ENCODE measurements around the gene PLCD3. TPM values are rescaled to one million over a fixed set of nuclear protein-coding genes. Genes with fewer than 3 reads are reported as not detected.
A peak's percentile ranks its signal among the peaks of the same experiment; 100 is the strongest.

Gene PLCD3
- total and polyA plus RNA-seq, 2 of the 13 experiments (the other 11 are each of a cell fraction or from before 2014, with no cell fraction given), result 11.3 to 39.1 TPM

DNA sequence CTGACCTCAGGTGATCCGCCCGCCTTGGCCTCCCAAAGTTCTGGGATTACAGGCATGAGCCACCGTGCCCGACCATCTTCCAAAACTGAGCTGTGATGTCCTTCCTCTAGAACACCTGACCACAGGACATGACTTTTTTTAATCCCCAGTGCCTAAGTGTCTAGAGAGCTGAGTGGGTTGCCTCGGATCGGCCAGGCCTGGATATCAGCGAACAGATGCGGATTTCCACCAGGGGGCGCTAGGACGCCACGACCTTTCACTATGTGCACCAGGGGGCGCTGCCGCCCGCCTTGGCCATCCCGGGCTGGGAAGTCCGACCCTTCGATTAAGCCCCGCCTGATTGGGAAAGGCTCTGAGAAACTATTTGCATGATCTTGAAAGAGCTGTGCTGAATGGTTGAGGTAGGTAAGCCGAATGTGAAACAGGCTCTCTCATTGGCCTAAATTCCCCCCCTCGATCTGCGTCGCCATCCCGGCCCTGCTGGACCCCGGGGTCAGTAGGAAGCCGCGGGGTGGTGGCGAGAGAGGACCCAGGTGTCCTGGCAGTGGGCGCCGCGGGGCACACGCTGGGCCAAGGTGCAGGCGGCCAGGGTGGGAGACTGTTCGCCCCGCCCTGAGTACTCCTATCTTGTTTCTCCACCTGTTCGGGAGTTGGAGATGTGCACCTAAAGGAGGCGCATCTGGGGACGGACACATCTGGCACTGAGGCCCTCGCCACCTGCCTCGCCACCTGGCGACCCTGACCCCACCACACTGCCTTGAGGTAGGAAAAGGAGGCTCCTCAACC lies 3.1 kb upstream of the PLCD3 start, which contains the start of gene ACBD4 (continued):
- TF ChIP-seq KMT2A (CRISPR knock-in tag; IDR thresholded peaks at IDR 0.05), result peak; percentile 82
- peak; percentile 70; the same call in 1 of the 2 replicates for TF ChIP-seq ZNF205 (CRISPR knock-in tag; IDR thresholded peaks at IDR 0.05)
- TF ChIP-seq ZFX (CRISPR knock-in tag; IDR thresholded peaks at IDR 0.05; ENCODE audit: low read depth), result peak; percentile 98
- no peak for TF ChIP-seq HNF4G (IDR thresholded peaks at IDR 0.05; ENCODE audit: borderline replicate concordance, low read depth, low read length)
- TF ChIP-seq HNF4G (CRISPR knock-in tag; IDR thresholded peaks at IDR 0.05; ENCODE audit: borderline replicate concordance, low read depth), result peak; percentile 66; the same call in 1 of the 2 replicates
- TF ChIP-seq, protein P1, sequence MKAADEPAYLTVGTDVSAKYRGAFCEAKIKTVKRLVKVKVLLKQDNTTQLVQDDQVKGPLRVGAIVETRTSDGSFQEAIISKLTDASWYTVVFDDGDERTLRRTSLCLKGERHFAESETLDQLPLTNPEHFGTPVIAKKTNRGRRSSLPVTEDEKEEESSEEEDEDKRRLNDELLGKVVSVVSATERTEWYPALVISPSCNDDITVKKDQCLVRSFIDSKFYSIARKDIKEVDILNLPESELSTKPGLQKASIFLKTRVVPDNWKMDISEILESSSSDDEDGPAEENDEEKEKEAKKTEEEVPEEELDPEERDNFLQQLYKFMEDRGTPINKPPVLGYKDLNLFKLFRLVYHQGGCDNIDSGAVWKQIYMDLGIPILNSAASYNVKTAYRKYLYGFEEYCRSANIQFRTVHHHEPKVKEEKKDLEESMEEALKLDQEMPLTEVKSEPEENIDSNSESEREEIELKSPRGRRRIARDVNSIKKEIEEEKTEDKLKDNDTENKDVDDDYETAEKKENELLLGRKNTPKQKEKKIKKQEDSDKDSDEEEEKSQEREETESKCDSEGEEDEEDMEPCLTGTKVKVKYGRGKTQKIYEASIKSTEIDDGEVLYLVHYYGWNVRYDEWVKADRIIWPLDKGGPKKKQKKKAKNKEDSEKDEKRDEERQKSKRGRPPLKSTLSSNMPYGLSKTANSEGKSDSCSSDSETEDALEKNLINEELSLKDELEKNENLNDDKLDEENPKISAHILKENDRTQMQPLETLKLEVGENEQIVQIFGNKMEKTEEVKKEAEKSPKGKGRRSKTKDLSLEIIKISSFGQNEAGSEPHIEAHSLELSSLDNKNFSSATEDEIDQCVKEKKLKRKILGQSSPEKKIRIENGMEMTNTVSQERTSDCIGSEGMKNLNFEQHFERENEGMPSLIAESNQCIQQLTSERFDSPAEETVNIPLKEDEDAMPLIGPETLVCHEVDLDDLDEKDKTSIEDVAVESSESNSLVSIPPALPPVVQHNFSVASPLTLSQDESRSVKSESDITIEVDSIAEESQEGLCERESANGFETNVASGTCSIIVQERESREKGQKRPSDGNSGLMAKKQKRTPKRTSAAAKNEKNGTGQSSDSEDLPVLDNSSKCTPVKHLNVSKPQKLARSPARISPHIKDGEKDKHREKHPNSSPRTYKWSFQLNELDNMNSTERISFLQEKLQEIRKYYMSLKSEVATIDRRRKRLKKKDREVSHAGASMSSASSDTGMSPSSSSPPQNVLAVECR (CRISPR knock-in tag; IDR thresholded peaks at IDR 0.05; ENCODE audit: borderline replicate concordance), result peak; percentile 93
- peak; percentile 69; the same call in 1 of the 2 replicates for TF ChIP-seq GFI1 (CRISPR knock-in tag; IDR thresholded peaks at IDR 0.05; ENCODE audit: borderline replicate concordance)
- TF ChIP-seq ZNF570 (CRISPR knock-in tag; IDR thresholded peaks at IDR 0.05; ENCODE audit: borderline replicate concordance), result no peak
- TF ChIP-seq TCF7 (IDR thresholded peaks at IDR 0.05; ENCODE audit: low read depth), result no peak
- no peak; the same call in 1 of the 2 replicates for TF ChIP-seq SNAI1 (CRISPR knock-in tag; IDR thresholded peaks at IDR 0.05; ENCODE audit: borderline replicate concordance)
- TF ChIP-seq, protein P2, sequence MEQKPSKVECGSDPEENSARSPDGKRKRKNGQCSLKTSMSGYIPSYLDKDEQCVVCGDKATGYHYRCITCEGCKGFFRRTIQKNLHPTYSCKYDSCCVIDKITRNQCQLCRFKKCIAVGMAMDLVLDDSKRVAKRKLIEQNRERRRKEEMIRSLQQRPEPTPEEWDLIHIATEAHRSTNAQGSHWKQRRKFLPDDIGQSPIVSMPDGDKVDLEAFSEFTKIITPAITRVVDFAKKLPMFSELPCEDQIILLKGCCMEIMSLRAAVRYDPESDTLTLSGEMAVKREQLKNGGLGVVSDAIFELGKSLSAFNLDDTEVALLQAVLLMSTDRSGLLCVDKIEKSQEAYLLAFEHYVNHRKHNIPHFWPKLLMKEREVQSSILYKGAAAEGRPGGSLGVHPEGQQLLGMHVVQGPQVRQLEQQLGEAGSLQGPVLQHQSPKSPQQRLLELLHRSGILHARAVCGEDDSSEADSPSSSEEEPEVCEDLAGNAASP (CRISPR knock-in tag; IDR thresholded peaks at IDR 0.05; ENCODE audit: borderline replicate concordance), result peak; percentile 81; the same call in 1 of the 2 replicates
- peak; percentile 50 for TF ChIP-seq ZNF781 (CRISPR knock-in tag; IDR thresholded peaks at IDR 0.05; ENCODE audit: borderline replicate concordance, not compliant biosample characterization)
- TF ChIP-seq SAP130 (CRISPR knock-in tag; IDR thresholded peaks at IDR 0.05; ENCODE audit: low read depth), result peak; percentile 85
- peak; percentile 98 for TF ChIP-seq EED (CRISPR knock-in tag; IDR thresholded peaks at IDR 0.05)
- TF ChIP-seq ZSCAN29 (CRISPR knock-in tag; conservative IDR thresholded peaks at IDR 0.05), result no peak
- TF ChIP-seq, protein P3, sequence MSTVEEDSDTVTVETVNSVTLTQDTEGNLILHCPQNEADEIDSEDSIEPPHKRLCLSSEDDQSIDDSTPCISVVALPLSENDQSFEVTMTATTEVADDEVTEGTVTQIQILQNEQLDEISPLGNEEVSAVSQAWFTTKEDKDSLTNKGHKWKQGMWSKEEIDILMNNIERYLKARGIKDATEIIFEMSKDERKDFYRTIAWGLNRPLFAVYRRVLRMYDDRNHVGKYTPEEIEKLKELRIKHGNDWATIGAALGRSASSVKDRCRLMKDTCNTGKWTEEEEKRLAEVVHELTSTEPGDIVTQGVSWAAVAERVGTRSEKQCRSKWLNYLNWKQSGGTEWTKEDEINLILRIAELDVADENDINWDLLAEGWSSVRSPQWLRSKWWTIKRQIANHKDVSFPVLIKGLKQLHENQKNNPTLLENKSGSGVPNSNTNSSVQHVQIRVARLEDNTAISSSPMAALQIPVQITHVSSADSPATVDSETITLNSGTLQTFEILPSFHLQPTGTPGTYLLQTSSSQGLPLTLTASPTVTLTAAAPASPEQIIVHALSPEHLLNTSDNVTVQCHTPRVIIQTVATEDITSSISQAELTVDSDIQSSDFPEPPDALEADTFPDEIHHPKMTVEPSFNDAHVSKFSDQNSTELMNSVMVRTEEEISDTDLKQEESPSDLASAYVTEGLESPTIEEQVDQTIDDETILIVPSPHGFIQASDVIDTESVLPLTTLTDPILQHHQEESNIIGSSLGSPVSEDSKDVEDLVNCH (CRISPR knock-in tag; IDR thresholded peaks at IDR 0.05), result no peak
- TF ChIP-seq HOXA5 (CRISPR knock-in tag; IDR thresholded peaks at IDR 0.05), result peak; percentile 73; the same call in 1 of the 2 replicates
